SU-DHL-6 (cell line): ENCODE data around the gene XKR8.

Experiments used
- CTCF ChIP-seq: fragments of 200-600 bp; sonication (generic); IDR thresholded peaks from one replicate; pipeline ENCODE4 v1.5.1; 2017; ENCODE audit warnings: antibody characterized with exemption, mild to moderate bottlenecking, low read length, moderate library complexity; ENCODE audit not compliant: insufficient read depth, poor library complexity, severe bottlenecking
- EZH2phosphoT487 ChIP-seq: fragments of 200-600 bp; sonication (generic), shearing (Covaris generic); conservative IDR thresholded peaks from 2 replicates; pipeline ENCODE4 v1.6.1; 2018; ENCODE audit warnings: mild to moderate bottlenecking, antibody characterized with exemption, low read length, moderate library complexity, mixed read lengths

GRCh38 chr1:27954186-27954585 is 5.6 kb upstream of the XKR8 start:
- no peak for TF ChIP-seq CTCF
- no peak for TF ChIP-seq EZH2phosphoT487
